ENCODE measurements around the gene KRT82. TPM values are rescaled to one million over a fixed set of nuclear protein-coding genes. Genes with fewer than 3 reads are reported as not detected.

KRT82 gene
- total RNA-seq, 2 donors from 2014 or later, result not detected

GRCh38 chr12:52399756-52400155, 6.4 kb downstream of the KRT82 start:
- no peaks in the 10 kb centered on the region for H3K36me3 ChIP-seq
- DNase-seq (ENCODE audit: low spot score), result no peak
- no peaks in the 10 kb centered on the region for H3K27me3 ChIP-seq
- H3K27ac ChIP-seq, result no peak overlapping the region
- no peaks in the 10 kb centered on the region for H3K9me3 ChIP-seq
- no peaks in the 10 kb centered on the region for H3K4me1 ChIP-seq
- TF ChIP-seq, protein P1, sequence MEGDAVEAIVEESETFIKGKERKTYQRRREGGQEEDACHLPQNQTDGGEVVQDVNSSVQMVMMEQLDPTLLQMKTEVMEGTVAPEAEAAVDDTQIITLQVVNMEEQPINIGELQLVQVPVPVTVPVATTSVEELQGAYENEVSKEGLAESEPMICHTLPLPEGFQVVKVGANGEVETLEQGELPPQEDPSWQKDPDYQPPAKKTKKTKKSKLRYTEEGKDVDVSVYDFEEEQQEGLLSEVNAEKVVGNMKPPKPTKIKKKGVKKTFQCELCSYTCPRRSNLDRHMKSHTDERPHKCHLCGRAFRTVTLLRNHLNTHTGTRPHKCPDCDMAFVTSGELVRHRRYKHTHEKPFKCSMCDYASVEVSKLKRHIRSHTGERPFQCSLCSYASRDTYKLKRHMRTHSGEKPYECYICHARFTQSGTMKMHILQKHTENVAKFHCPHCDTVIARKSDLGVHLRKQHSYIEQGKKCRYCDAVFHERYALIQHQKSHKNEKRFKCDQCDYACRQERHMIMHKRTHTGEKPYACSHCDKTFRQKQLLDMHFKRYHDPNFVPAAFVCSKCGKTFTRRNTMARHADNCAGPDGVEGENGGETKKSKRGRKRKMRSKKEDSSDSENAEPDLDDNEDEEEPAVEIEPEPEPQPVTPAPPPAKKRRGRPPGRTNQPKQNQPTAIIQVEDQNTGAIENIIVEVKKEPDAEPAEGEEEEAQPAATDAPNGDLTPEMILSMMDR (IDR thresholded peaks at IDR 0.05), result no peak
- no peak overlapping the region for H3K4me3 ChIP-seq

- Histone ChIP-seq H3K27me3 (no peaks in the 10 kb centered on the region), H3K9me3 (no peaks in the 10 kb centered on the region), H3K4me3 (no peak overlapping the region), H3K36me3 (no peaks in the 10 kb centered on the region), H3K27ac (no peak overlapping the region), H3K4me1 (no peaks in the 10 kb centered on the region)
- no peak for DNase-seq (ENCODE audit: low spot score)
- TF ChIP-seq, protein P1 (IDR thresholded peaks at IDR 0.05), result no peak
These were observed 8.0 kb downstream of the KRT82 start for GRCh38 chr12:52398176-52398575.

GRCh38 chr12:52396656-52397055, 9.5 kb downstream of the KRT82 start:
- TF ChIP-seq, protein P1 (IDR thresholded peaks at IDR 0.05), result no peak
- Histone ChIP-seq H3K27ac (no peak overlapping the region), H3K9me3 (no peaks in the 10 kb centered on the region), H3K4me3 (no peak overlapping the region), H3K36me3 (no peaks in the 10 kb centered on the region), H3K27me3 (no peaks in the 10 kb centered on the region), H3K4me1 (no peaks in the 10 kb centered on the region)
- no peak for DNase-seq (ENCODE audit: low spot score)

- no peaks in the 10 kb centered on the region for H3K27me3 ChIP-seq
- H3K27ac ChIP-seq, result no peak overlapping the region
- H3K4me1 ChIP-seq, result no peaks in the 10 kb centered on the region
- DNase-seq (ENCODE audit: low spot score), result no peak
- H3K4me3 ChIP-seq, result no peak overlapping the region
- no peaks in the 10 kb centered on the region for H3K9me3 ChIP-seq
- no peaks in the 10 kb centered on the region for H3K36me3 ChIP-seq
- TF ChIP-seq, protein P1 (IDR thresholded peaks at IDR 0.05), result no peak
These were observed 10.2 kb downstream of the KRT82 start for GRCh38 chr12:52395761-52396434.

DNA sequence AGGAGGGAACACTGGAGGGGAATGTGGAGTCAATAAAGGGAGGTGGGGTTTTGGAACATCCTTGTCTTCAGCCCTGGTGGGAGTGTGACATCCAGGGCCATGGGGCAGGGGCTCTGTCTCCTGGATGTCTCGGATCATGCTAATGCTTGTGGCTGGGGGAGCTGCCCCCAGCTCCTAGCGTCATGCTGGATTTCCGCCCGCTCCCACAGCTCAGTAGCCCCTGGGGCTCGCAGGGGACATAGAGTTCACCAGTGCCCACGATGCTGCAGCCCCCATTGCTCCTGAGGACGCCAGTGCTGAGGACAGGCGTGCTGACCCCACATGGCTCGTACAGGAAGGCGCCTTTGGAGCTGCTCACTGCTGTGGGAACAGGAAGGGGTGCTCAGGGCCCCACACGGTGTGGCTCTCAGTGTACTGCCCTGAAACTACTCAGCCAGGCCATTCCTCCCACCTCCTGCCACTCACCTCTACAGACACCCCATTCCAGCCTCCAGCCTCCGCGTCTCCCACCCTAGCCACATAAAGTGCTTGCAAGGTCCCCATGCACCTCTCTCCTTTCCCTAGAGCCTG, 11.2 kb downstream of the KRT82 start:
- Histone ChIP-seq H3K9me3 (no peaks in the 10 kb centered on the region), H3K4me1 (no peaks in the 10 kb centered on the region), H3K27ac (no peak overlapping the region), H3K4me3 (no peak overlapping the region), H3K36me3 (no peaks in the 10 kb centered on the region), H3K27me3 (no peaks in the 10 kb centered on the region)
- TF ChIP-seq, protein P1 (IDR thresholded peaks at IDR 0.05), result no peak
- DNase-seq (ENCODE audit: low spot score), result no peak
